ENCODE data around the gene GRPEL1.

The GRPEL1 gene

GRCh38 chr4:7021355-7021754 lies 46.5 kb downstream of the GRPEL1 start:
- DNase-seq: no peak

GRCh38 chr4:7020856-7021255 lies 47.0 kb downstream of the GRPEL1 start:
- no peak for DNase-seq

- no peak for DNase-seq
These were observed 47.6 kb downstream of the GRPEL1 start for GRCh38 chr4:7020290-7020689.

GRCh38 chr4:7019367-7019766 lies 48.5 kb downstream of the GRPEL1 start:
- DNase-seq: no peak

GRCh38 chr4:7018281-7018680 lies 49.6 kb downstream of the GRPEL1 start:
- DNase-seq: no peak

GRCh38 chr4:7017446-7018048 lies 50.3 kb downstream of the GRPEL1 start:
- DNase-seq: no peak

- no peak for DNase-seq
These were observed 51.4 kb downstream of the GRPEL1 start for GRCh38 chr4:7016512-7016911.

- DNase-seq: no peak
These were observed 51.8 kb downstream of the GRPEL1 start for GRCh38 chr4:7016086-7016485.

- no peak for DNase-seq
These were observed 52.4 kb downstream of the GRPEL1 start for GRCh38 chr4:7015383-7016035.

- no peak for DNase-seq
These were observed 53.0 kb downstream of the GRPEL1 start for GRCh38 chr4:7014815-7015214.

- no peak for DNase-seq
These were observed 54.7 kb downstream of the GRPEL1 start for GRCh38 chr4:7013175-7013574.

GRCh38 chr4:7009564-7009963 lies 58.3 kb downstream of the GRPEL1 start:
- no peak for DNase-seq
